T-cell (primary cell): Measurements from ENCODE around the gene AP2A2. TPM values are rescaled to one million over a fixed set of nuclear protein-coding genes. Genes with fewer than 3 reads are reported as not detected.

Source experiments
- ATAC-seq, 4 experiments: fragments of 200-7000 bp in 3 of 4; fragments of 150-1000 bp in 1 of 4; cut with Tn5 transposase; replicated peaks in 1 of 4; 1 replicate in 3 of 4; 2 replicates in 1 of 4; pipeline ENCODE4 v1.10.0; 2021; ENCODE audit warnings: moderate library complexity in 3 of 4, mild to moderate bottlenecking in 2 of 4, moderate number of reproducible peaks in 1 of 4
- CTCF ChIA-PET, 2 donors: fragments of 300-600 bp; sonication (Branson Sonifier 250); formaldehyde crosslinking; loops; one replicate each; lab custom pipeline; 2022; ENCODE audit warnings: antibody characterized with exemption in 2 of 2; lab: Charles Lee
- POLR2A ChIA-PET, 2 donors: fragments of 300-600 bp; sonication (Branson Sonifier 250); formaldehyde crosslinking; loops; one replicate each; lab custom pipeline; 2022; ENCODE audit warnings: antibody characterized with exemption in 2 of 2; lab: Charles Lee
- DNase-seq, 35 experiments: peaks; one replicate each; pipeline versions ENCODE4 v3.0.0 to v3.0.0-alpha.2; 2013 to 2023
- H3K27ac ChIP-seq: one replicate; pipeline ENCODE4 v1.5.1; 2013; ENCODE audit warnings: low read length
- H3K27me3 ChIP-seq, 2 experiments: replicated peaks in 1 of 2; 1 replicate in 1 of 2; 2 replicates in 1 of 2; pipeline versions ENCODE4 v1.6.1 to v1.7.0; 2013; ENCODE audit warnings: low read length in 1 of 2, mixed read lengths in 1 of 2; ENCODE audit not compliant: control insufficient read depth in 2 of 2, insufficient read depth in 2 of 2; ENCODE audit errors: extremely low read depth in 1 of 2
- H3K36me3 ChIP-seq, 2 donors: 1 replicate in 1 of 2; 2 replicates in 1 of 2; pipeline versions ENCODE4 v1.6.1 to v1.7.0; 2013; ENCODE audit warnings: low read length in 1 of 2; ENCODE audit not compliant: control insufficient read depth in 2 of 2, insufficient read depth in 1 of 2; ENCODE audit errors: extremely low read depth in 1 of 2
- H3K4me1 ChIP-seq, 2 experiments: 1 replicate in 1 of 2; 2 replicates in 1 of 2; pipeline versions ENCODE4 v1.6.1 to v1.7.0; 2013; ENCODE audit warnings: low read length in 2 of 2, mixed read lengths in 1 of 2; ENCODE audit not compliant: insufficient read depth in 2 of 2, control insufficient read depth in 1 of 2; ENCODE audit errors: extremely low read depth in 1 of 2
- H3K4me3 ChIP-seq, 2 donors: 1 replicate in 1 of 2; 2 replicates in 1 of 2; pipeline versions ENCODE4 v1.5.1 to v1.7.0; 2013; ENCODE audit warnings: mild to moderate bottlenecking in 2 of 2, low read length in 1 of 2, moderate library complexity in 1 of 2; ENCODE audit not compliant: control insufficient read depth in 1 of 2; ENCODE audit errors: extremely low read depth in 1 of 2
- H3K9me3 ChIP-seq: 2 replicates; pipeline ENCODE4 v1.7.0; 2013
- H3K27ac Mint-ChIP-seq, 2 donors: one replicate each; pipeline ENCODE4 v1.8.0; 2020 to 2021; ENCODE audit warnings: mild to moderate bottlenecking in 2 of 2, mixed read lengths in 2 of 2
- H3K27me3 Mint-ChIP-seq, 2 donors: one replicate each; pipeline ENCODE4 v1.8.0; 2021 to 2022; ENCODE audit warnings: mixed read lengths in 2 of 2
- H3K36me3 Mint-ChIP-seq: one replicate; pipeline ENCODE4 v1.8.0; 2021; ENCODE audit warnings: mixed read lengths
- H3K4me1 Mint-ChIP-seq, 3 donors: one replicate each; pipeline ENCODE4 v1.8.0; 2020 to 2022; ENCODE audit warnings: mixed read lengths in 3 of 3, mild to moderate bottlenecking in 1 of 3
- H3K4me3 Mint-ChIP-seq, 3 donors: one replicate each; pipeline ENCODE4 v1.8.0; 2020 to 2022; ENCODE audit warnings: mild to moderate bottlenecking in 3 of 3, mixed read lengths in 3 of 3, moderate library complexity in 3 of 3
- H3K9me3 Mint-ChIP-seq, 3 donors: one replicate each; pipeline ENCODE4 v1.8.0; 2020 to 2022; ENCODE audit warnings: mixed read lengths in 3 of 3
- WGBS: methylation state at CpG from one replicate; pipeline ENCODE4 v1.1.5; 2013; ENCODE audit warnings: missing lambda C conversion rate; ENCODE audit not compliant: insufficient coverage; 5-methylcytosine and 5-hydroxymethylcytosine counted together
- total RNA-seq, 35 experiments: library from RNA in 6 of 35; stranded (reverse) in 6 of 35; fragments of 120-200 nt in 1 of 35; gene quantifications; one replicate each; pipeline versions ENCODE4 v1.2.1 to v1.2.4 and lab custom pipeline; 2013 to 2026

Gene AP2A2
- total RNA-seq, 5 donors from 2014 or later (not counting 1 experiment from before 2014, with no cell fraction given) = 59.6 to 85.3 (median 70.8) TPM

DNA sequence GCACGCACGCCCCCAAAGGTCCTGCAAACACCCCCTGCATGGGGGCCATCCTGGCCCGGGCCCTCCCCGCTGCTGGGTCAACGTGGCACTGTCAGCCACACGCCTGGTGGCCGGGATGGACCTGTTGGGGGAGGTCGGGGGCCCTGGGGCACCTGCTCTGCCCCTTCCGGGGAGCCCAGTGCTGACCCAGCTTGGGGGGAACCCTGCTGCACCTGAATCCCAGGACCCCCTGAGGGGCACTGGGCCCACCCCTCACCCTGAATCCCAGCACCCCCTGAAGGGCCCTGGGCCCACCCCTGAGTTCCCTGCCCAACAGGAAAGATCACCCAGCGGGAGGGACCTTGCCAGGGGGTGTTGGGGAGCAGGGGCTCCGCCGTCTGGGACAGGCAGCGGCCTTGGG, 111.3 kb downstream of the AP2A2 start:
- CTCF ChIA-PET = no interaction called here
- no peak overlapping the region for H3K27ac ChIP-seq
- no peak overlapping the region for H3K4me3 Mint-ChIP-seq
- H3K4me1 ChIP-seq = no peaks in the 10 kb centered on the region
- H3K9me3 Mint-ChIP-seq = peaks cover 0 to 7% (median 0%) of the 10 kb centered on the region in 3 donors
- no peak for DNase-seq
- H3K36me3 Mint-ChIP-seq = no peaks in the 10 kb centered on the region
- H3K27me3 ChIP-seq = peaks cover 0 to 24% of the 10 kb centered on the region in 2 experiments
- H3K4me3 ChIP-seq = no peak overlapping the region
- ATAC-seq = no peak
- H3K27ac Mint-ChIP-seq = no peak overlapping the region
- H3K9me3 ChIP-seq = no peaks in the 10 kb centered on the region
- POLR2A ChIA-PET = no interaction called here
- WGBS = 78% methylated on average over 13 of the region's 13 CpGs
- H3K36me3 ChIP-seq = no peaks in the 10 kb centered on the region
- H3K27me3 Mint-ChIP-seq = peaks cover 0 to 2% of the 10 kb centered on the region in 2 donors
- no peaks in the 10 kb centered on the region for H3K4me1 Mint-ChIP-seq

- Mint-ChIP-seq H3K4me1 (no peaks in the 10 kb centered on the region), H3K27ac (no peak overlapping the region), H3K27me3 (peaks cover 0 to 2% of the 10 kb centered on the region in 2 donors), H3K9me3 (peaks cover 0 to 1% (median 0%) of the 10 kb centered on the region in 3 donors), H3K36me3 (no peaks in the 10 kb centered on the region), H3K4me3 (no peak overlapping the region)
- ATAC-seq (no peak), DNase-seq (no peak)
- H3K36me3 ChIP-seq = no peaks in the 10 kb centered on the region
- peaks cover 0 to 29% of the 10 kb centered on the region in 2 experiments for H3K27me3 ChIP-seq
- no peaks in the 10 kb centered on the region for H3K9me3 ChIP-seq
- CTCF ChIA-PET = no interaction called here
- POLR2A ChIA-PET = no interaction called here
- no peaks in the 10 kb centered on the region for H3K4me1 ChIP-seq
- WGBS = 72% methylated on average over 13 of the region's 26 CpGs
- no peak overlapping the region for H3K27ac ChIP-seq
- H3K4me3 ChIP-seq = no peak overlapping the region
These were observed 111.9 kb downstream of the AP2A2 start for GRCh38 chr11:1037506-1038055.

GRCh38 chr11:1038361-1038760, 112.7 kb downstream of the AP2A2 start:
- ChIA-PET POLR2A (no interaction called here), CTCF (interaction anchor here in 1 of 2 donors (0.6 kb wide), 1 partner anchor 190 kb away, joined by 3 read pairs; no protein-coding TSS in a partner anchor)
- Histone ChIP-seq H3K27me3 (peaks cover 0 to 36% of the 10 kb centered on the region in 2 experiments), H3K4me1 (no peaks in the 10 kb centered on the region), H3K4me3 (no peak overlapping the region), H3K9me3 (no peaks in the 10 kb centered on the region), H3K27ac (no peak overlapping the region), H3K36me3 (no peaks in the 10 kb centered on the region)
- no peaks in the 10 kb centered on the region for H3K36me3 Mint-ChIP-seq
- no peak for ATAC-seq
- peaks cover 0 to 2% of the 10 kb centered on the region in 2 donors for H3K27me3 Mint-ChIP-seq
- WGBS = 77% methylated on average over 10 of the region's 10 CpGs
- H3K27ac Mint-ChIP-seq = no peak overlapping the region
- H3K9me3 Mint-ChIP-seq = no peaks in the 10 kb centered on the region
- no peak for DNase-seq
- H3K4me1 Mint-ChIP-seq = no peaks in the 10 kb centered on the region
- no peak overlapping the region for H3K4me3 Mint-ChIP-seq

GRCh38 chr11:1038921-1039320, 113.3 kb downstream of the AP2A2 start:
- 90% methylated on average over 12 of the region's 12 CpGs for WGBS

GRCh38 chr11:1039481-1040427, 114.1 kb downstream of the AP2A2 start:
- Histone ChIP-seq H3K9me3 (no peaks in the 10 kb centered on the region), H3K27ac (no peak overlapping the region), H3K36me3 (no peaks in the 10 kb centered on the region), H3K4me1 (no peaks in the 10 kb centered on the region), H3K4me3 (no peak overlapping the region), H3K27me3 (peaks cover 0 to 37% of the 10 kb centered on the region in 2 experiments)
- H3K27me3 Mint-ChIP-seq = peaks cover 3 to 6% of the 10 kb centered on the region in 2 donors
- DNase-seq = no peak
- H3K9me3 Mint-ChIP-seq = no peaks in the 10 kb centered on the region
- CTCF ChIA-PET = no interaction called here
- no peak for ATAC-seq
- WGBS = 89% methylated on average over 31 of the region's 32 CpGs
- H3K4me1 Mint-ChIP-seq = no peaks in the 10 kb centered on the region
- H3K36me3 Mint-ChIP-seq = no peaks in the 10 kb centered on the region
- POLR2A ChIA-PET = no interaction called here
- H3K27ac Mint-ChIP-seq = no peak overlapping the region
- no peak overlapping the region for H3K4me3 Mint-ChIP-seq

More at GRCh38 chr11:1038921-1039320, 113.3 kb downstream of the AP2A2 start:
- Mint-ChIP-seq H3K27ac (no peak overlapping the region), H3K4me1 (no peaks in the 10 kb centered on the region), H3K36me3 (no peaks in the 10 kb centered on the region), H3K9me3 (no peaks in the 10 kb centered on the region), H3K4me3 (no peak overlapping the region), H3K27me3 (peaks cover 1 to 4% of the 10 kb centered on the region in 2 donors)
- ATAC-seq (no peak), DNase-seq (no peak)
- ChIA-PET CTCF (no interaction called here), POLR2A (no interaction called here)
- no peak overlapping the region for H3K27ac ChIP-seq
- peaks cover 0 to 37% of the 10 kb centered on the region in 2 experiments for H3K27me3 ChIP-seq
- no peak overlapping the region for H3K4me3 ChIP-seq
- no peaks in the 10 kb centered on the region for H3K4me1 ChIP-seq
- H3K36me3 ChIP-seq = no peaks in the 10 kb centered on the region
- no peaks in the 10 kb centered on the region for H3K9me3 ChIP-seq

DNA sequence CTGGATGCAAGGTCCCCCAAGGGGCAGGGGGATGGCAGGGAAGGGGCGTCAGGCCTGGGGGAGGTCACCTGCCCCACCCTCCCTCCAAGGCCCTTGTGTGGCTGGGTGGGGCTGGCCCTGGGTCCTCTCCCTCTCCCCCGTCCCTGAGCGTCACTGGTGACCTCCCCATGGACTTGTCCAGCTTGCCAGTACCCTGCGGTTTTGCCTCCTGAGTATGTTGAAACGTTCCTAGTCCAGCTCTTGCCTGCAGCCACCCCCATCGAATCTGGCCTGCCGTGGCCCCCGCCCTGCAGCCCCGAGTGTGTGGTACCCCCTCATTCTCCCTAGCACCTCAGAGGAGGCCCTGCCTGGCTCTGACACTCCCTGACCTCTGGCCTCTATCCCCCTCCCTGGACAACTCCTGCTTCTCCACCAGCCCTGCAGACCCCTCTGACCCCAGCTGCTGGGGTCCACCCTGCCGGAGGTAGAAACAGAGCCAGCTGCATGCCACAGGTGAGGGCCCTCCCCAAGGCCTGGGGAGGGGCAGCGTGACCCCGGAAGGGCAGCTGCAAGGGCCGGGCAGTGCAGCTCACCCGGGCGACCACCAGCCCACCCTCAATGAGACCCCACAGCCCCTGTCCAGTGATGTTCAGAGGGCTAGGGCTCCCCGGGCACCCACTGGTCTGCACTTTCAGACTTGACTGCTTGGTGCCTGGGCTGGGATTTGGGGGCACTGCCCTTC, 114.9 kb downstream of the AP2A2 start:
- Mint-ChIP-seq H3K4me3 (no peak overlapping the region), H3K4me1 (no peaks in the 10 kb centered on the region), H3K36me3 (no peaks in the 10 kb centered on the region), H3K27me3 (peaks cover 3 to 8% of the 10 kb centered on the region in 2 donors), H3K9me3 (no peaks in the 10 kb centered on the region), H3K27ac (no peak overlapping the region)
- H3K27ac ChIP-seq = no peak overlapping the region
- no peaks in the 10 kb centered on the region for H3K9me3 ChIP-seq
- peaks cover 0 to 37% of the 10 kb centered on the region in 2 experiments for H3K27me3 ChIP-seq
- H3K4me3 ChIP-seq = no peak overlapping the region
- DNase-seq (no peak), ATAC-seq (no peak)
- no peaks in the 10 kb centered on the region for H3K36me3 ChIP-seq
- ChIA-PET CTCF (no interaction called here), POLR2A (no interaction called here)
- 79% methylated on average over 14 of the region's 16 CpGs for WGBS
- no peaks in the 10 kb centered on the region for H3K4me1 ChIP-seq
